T-helper 1 cell treated with Interleukin-12 subunit alpha and Interleukin-12 subunit beta and Interleukin-4 antibody, amounts not matched to agents 30 μg/mL and 1 μg/mL, for 36 hours (primary cell): ENCODE results near the gene ZBTB7C.

ENCODE experiments used
- H3K27ac Mint-ChIP-seq: one replicate; pipeline ENCODE4 v1.8.0; 2021; ENCODE audit warnings: mild to moderate bottlenecking, mixed read lengths
- H3K27me3 Mint-ChIP-seq: one replicate; pipeline ENCODE4 v1.8.0; 2021; ENCODE audit warnings: low read depth, mixed read lengths
- H3K36me3 Mint-ChIP-seq: one replicate; pipeline ENCODE4 v1.8.0; 2021; ENCODE audit warnings: low read depth, mixed read lengths
- H3K4me1 Mint-ChIP-seq: one replicate; pipeline ENCODE4 v1.8.0; 2021; ENCODE audit warnings: low read depth, mixed read lengths
- H3K4me3 Mint-ChIP-seq: one replicate; pipeline ENCODE4 v1.8.0; 2021; ENCODE audit warnings: mild to moderate bottlenecking, moderate library complexity, mixed read lengths
- H3K9me3 Mint-ChIP-seq: one replicate; pipeline ENCODE4 v1.8.0; 2021; ENCODE audit warnings: mixed read lengths

Gene ZBTB7C

GRCh38 chr18:48122376-48122775 is 286.8 kb downstream of the ZBTB7C start:
- no peak overlapping the region for H3K27ac Mint-ChIP-seq
- H3K36me3 Mint-ChIP-seq: no peaks in the 10 kb centered on the region
- peaks cover 22% of the 10 kb centered on the region for H3K4me1 Mint-ChIP-seq
- H3K27me3 Mint-ChIP-seq: peaks cover 12% of the 10 kb centered on the region
- H3K4me3 Mint-ChIP-seq: no peak overlapping the region
- H3K9me3 Mint-ChIP-seq: no peaks in the 10 kb centered on the region

GRCh38 chr18:48121752-48122151 is 287.4 kb downstream of the ZBTB7C start:
- Mint-ChIP-seq H3K36me3 (no peaks in the 10 kb centered on the region), H3K27me3 (peaks cover 11% of the 10 kb centered on the region), H3K4me1 (peaks cover 22% of the 10 kb centered on the region), H3K4me3 (no peak overlapping the region), H3K27ac (no peak overlapping the region), H3K9me3 (no peaks in the 10 kb centered on the region)

GRCh38 chr18:48119204-48119603 is 290.0 kb downstream of the ZBTB7C start:
- Mint-ChIP-seq H3K4me1 (peaks cover 5% of the 10 kb centered on the region), H3K36me3 (no peaks in the 10 kb centered on the region), H3K27me3 (peaks cover 7% of the 10 kb centered on the region), H3K27ac (no peak overlapping the region), H3K9me3 (no peaks in the 10 kb centered on the region), H3K4me3 (no peak overlapping the region)

- no peak overlapping the region for H3K4me3 Mint-ChIP-seq
- no peaks in the 10 kb centered on the region for H3K4me1 Mint-ChIP-seq
- peaks cover 15% of the 10 kb centered on the region for H3K27me3 Mint-ChIP-seq
- no peak overlapping the region for H3K27ac Mint-ChIP-seq
- no peaks in the 10 kb centered on the region for H3K9me3 Mint-ChIP-seq
- H3K36me3 Mint-ChIP-seq: no peaks in the 10 kb centered on the region
These were observed 292.1 kb downstream of the ZBTB7C start for GRCh38 chr18:48116873-48117630.

- Mint-ChIP-seq H3K27me3 (peaks cover 15% of the 10 kb centered on the region), H3K36me3 (no peaks in the 10 kb centered on the region), H3K4me1 (no peaks in the 10 kb centered on the region), H3K9me3 (no peaks in the 10 kb centered on the region), H3K27ac (no peak overlapping the region), H3K4me3 (no peak overlapping the region)
These were observed 293.2 kb downstream of the ZBTB7C start for GRCh38 chr18:48116017-48116416.

GRCh38 chr18:48113691-48114090 is 295.5 kb downstream of the ZBTB7C start:
- no peaks in the 10 kb centered on the region for H3K4me1 Mint-ChIP-seq
- H3K36me3 Mint-ChIP-seq: no peaks in the 10 kb centered on the region
- H3K27me3 Mint-ChIP-seq: peaks cover 12% of the 10 kb centered on the region
- no peak overlapping the region for H3K27ac Mint-ChIP-seq
- no peak overlapping the region for H3K4me3 Mint-ChIP-seq
- no peaks in the 10 kb centered on the region for H3K9me3 Mint-ChIP-seq

- H3K9me3 Mint-ChIP-seq: no peaks in the 10 kb centered on the region
- no peak overlapping the region for H3K4me3 Mint-ChIP-seq
- H3K36me3 Mint-ChIP-seq: no peaks in the 10 kb centered on the region
- peaks cover 22% of the 10 kb centered on the region for H3K27me3 Mint-ChIP-seq
- H3K4me1 Mint-ChIP-seq: no peaks in the 10 kb centered on the region
- H3K27ac Mint-ChIP-seq: no peak overlapping the region
These were observed 297.6 kb downstream of the ZBTB7C start for GRCh38 chr18:48111587-48111986.

- H3K27me3 Mint-ChIP-seq: peaks cover 30% of the 10 kb centered on the region
- no peaks in the 10 kb centered on the region for H3K9me3 Mint-ChIP-seq
- H3K4me3 Mint-ChIP-seq: no peak overlapping the region
- H3K27ac Mint-ChIP-seq: no peak overlapping the region
- no peaks in the 10 kb centered on the region for H3K36me3 Mint-ChIP-seq
- no peaks in the 10 kb centered on the region for H3K4me1 Mint-ChIP-seq
These were observed 298.4 kb downstream of the ZBTB7C start for GRCh38 chr18:48110797-48111196.

- no peak overlapping the region for H3K27ac Mint-ChIP-seq
- H3K27me3 Mint-ChIP-seq: peaks cover 38% of the 10 kb centered on the region
These were observed 299.2 kb downstream of the ZBTB7C start for GRCh38 chr18:48109961-48110493.

GRCh38 chr18:48108136-48108535 is 301.0 kb downstream of the ZBTB7C start:
- Mint-ChIP-seq H3K9me3 (no peaks in the 10 kb centered on the region), H3K4me3 (no peak overlapping the region), H3K4me1 (no peaks in the 10 kb centered on the region), H3K36me3 (no peaks in the 10 kb centered on the region), H3K27ac (no peak overlapping the region), H3K27me3 (peaks cover 40% of the 10 kb centered on the region)

More at GRCh38 chr18:48109961-48110493, 299.2 kb downstream of the ZBTB7C start:
- Mint-ChIP-seq H3K36me3 (no peaks in the 10 kb centered on the region), H3K4me3 (no peak overlapping the region), H3K9me3 (no peaks in the 10 kb centered on the region), H3K4me1 (no peaks in the 10 kb centered on the region)

GRCh38 chr18:48106976-48107781 is 302.0 kb downstream of the ZBTB7C start:
- no peak overlapping the region for H3K4me3 Mint-ChIP-seq
- no peak overlapping the region for H3K27ac Mint-ChIP-seq
- no peaks in the 10 kb centered on the region for H3K9me3 Mint-ChIP-seq
- H3K4me1 Mint-ChIP-seq: no peaks in the 10 kb centered on the region
- H3K36me3 Mint-ChIP-seq: no peaks in the 10 kb centered on the region
- peaks cover 41% of the 10 kb centered on the region for H3K27me3 Mint-ChIP-seq

GRCh38 chr18:48106498-48106897 is 302.7 kb downstream of the ZBTB7C start:
- Mint-ChIP-seq H3K9me3 (no peaks in the 10 kb centered on the region), H3K36me3 (no peaks in the 10 kb centered on the region), H3K27me3 (peaks cover 41% of the 10 kb centered on the region), H3K4me3 (no peak overlapping the region), H3K27ac (no peak overlapping the region), H3K4me1 (no peaks in the 10 kb centered on the region)

- no peaks in the 10 kb centered on the region for H3K4me1 Mint-ChIP-seq
- H3K4me3 Mint-ChIP-seq: no peak overlapping the region
- H3K36me3 Mint-ChIP-seq: no peaks in the 10 kb centered on the region
- no peak overlapping the region for H3K27ac Mint-ChIP-seq
- H3K27me3 Mint-ChIP-seq: peaks cover 44% of the 10 kb centered on the region
- no peaks in the 10 kb centered on the region for H3K9me3 Mint-ChIP-seq
These were observed 303.9 kb downstream of the ZBTB7C start for GRCh38 chr18:48105317-48105716.

- H3K27me3 Mint-ChIP-seq: peaks cover 44% of the 10 kb centered on the region
- H3K4me1 Mint-ChIP-seq: no peaks in the 10 kb centered on the region
- H3K4me3 Mint-ChIP-seq: no peak overlapping the region
- no peak overlapping the region for H3K27ac Mint-ChIP-seq
- no peaks in the 10 kb centered on the region for H3K9me3 Mint-ChIP-seq
- no peaks in the 10 kb centered on the region for H3K36me3 Mint-ChIP-seq
These were observed 304.5 kb downstream of the ZBTB7C start for GRCh38 chr18:48104705-48105104.

GRCh38 chr18:48100651-48101165 is 308.5 kb downstream of the ZBTB7C start:
- no peak overlapping the region for H3K27ac Mint-ChIP-seq
- H3K36me3 Mint-ChIP-seq: no peaks in the 10 kb centered on the region
- H3K4me1 Mint-ChIP-seq: no peaks in the 10 kb centered on the region
- H3K9me3 Mint-ChIP-seq: no peaks in the 10 kb centered on the region
- peaks cover 21% of the 10 kb centered on the region for H3K27me3 Mint-ChIP-seq
- no peak overlapping the region for H3K4me3 Mint-ChIP-seq
